VCaP (cell line): ENCODE results near the gene ATXN10.
"Not testable (repeated sequence)": the region's sequence is repeated elsewhere in the genome, so short reads cannot be mapped to it uniquely, and the experiment has no call there.

ENCODE experiments used
- H3K27ac ChIP-seq: fragments of 450-650 bp; 2 replicates; pipeline ENCODE4 v1.5.1; 2017
- TF ChIP-seq, protein P1 (sequence below): fragments of 450-650 bp; conservative IDR thresholded peaks from 2 replicates; pipeline ENCODE4 v1.5.1; 2017; ENCODE audit warnings: mild to moderate bottlenecking, moderate library complexity

ATXN10 gene

DNA sequence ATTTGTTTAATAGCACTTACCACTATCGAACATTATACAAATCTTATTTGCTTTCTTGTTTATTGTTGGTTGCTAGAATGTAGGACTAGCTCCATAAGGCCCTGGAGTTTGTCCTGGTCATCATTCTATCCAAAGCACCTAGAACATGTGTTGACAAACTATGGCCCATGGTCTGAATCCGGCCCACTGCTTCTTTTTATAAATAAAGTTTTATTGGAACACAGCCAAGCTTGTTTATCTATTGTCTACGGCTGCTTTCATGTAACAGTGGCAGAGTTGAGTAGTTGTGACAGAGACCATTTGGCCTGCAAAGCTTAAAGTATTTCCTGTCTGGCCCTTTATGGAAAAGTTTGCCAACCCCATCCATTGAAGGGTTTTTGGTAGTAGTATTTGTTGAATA lies 38.8 kb downstream of the ATXN10 start:
- H3K27ac ChIP-seq = no peak overlapping the region
- TF ChIP-seq, protein P1, sequence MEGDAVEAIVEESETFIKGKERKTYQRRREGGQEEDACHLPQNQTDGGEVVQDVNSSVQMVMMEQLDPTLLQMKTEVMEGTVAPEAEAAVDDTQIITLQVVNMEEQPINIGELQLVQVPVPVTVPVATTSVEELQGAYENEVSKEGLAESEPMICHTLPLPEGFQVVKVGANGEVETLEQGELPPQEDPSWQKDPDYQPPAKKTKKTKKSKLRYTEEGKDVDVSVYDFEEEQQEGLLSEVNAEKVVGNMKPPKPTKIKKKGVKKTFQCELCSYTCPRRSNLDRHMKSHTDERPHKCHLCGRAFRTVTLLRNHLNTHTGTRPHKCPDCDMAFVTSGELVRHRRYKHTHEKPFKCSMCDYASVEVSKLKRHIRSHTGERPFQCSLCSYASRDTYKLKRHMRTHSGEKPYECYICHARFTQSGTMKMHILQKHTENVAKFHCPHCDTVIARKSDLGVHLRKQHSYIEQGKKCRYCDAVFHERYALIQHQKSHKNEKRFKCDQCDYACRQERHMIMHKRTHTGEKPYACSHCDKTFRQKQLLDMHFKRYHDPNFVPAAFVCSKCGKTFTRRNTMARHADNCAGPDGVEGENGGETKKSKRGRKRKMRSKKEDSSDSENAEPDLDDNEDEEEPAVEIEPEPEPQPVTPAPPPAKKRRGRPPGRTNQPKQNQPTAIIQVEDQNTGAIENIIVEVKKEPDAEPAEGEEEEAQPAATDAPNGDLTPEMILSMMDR = no peak

DNA sequence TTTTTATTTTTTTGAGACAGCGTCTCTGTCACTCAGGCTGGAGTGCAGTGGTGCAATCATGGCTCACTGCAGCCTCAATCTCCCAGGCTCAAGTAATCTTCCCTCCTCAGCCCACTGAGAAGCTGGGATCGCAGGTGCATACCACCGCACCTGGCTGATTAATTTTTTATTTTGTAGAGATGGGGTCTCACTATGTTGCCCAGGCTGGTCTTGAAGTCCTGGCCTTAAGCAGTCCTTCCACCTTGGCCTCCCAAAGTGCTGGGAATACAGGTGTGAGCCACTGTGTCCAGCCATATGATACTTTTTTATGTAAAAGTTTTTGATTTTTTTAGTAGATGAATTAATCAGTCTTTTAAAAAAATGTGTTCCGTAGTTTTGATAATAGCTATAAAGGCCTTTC lies 42.8 kb downstream of the ATXN10 start:
- not testable (repeated sequence) for H3K27ac ChIP-seq

DNA sequence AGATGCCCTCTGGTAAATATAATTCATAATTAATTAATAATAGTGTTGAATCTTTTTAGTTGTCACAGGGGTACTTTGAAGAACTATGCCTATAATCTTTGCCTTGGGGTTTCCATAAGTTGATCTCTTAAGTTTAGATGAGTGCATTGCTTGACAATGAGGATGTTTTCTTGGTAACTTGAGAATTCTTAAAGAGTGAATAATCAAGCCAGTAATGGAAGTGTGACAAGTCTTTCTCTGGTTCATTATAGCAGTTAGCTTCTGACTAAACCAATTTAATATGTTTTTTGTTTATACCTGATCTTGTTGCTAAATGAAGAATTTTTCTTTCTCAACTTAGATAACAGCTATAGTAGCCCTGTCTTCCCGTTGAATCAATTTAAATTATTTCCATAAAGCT lies 46.2 kb downstream of the ATXN10 start:
- TF ChIP-seq, protein P1 = no peak
- no peak overlapping the region for H3K27ac ChIP-seq

DNA sequence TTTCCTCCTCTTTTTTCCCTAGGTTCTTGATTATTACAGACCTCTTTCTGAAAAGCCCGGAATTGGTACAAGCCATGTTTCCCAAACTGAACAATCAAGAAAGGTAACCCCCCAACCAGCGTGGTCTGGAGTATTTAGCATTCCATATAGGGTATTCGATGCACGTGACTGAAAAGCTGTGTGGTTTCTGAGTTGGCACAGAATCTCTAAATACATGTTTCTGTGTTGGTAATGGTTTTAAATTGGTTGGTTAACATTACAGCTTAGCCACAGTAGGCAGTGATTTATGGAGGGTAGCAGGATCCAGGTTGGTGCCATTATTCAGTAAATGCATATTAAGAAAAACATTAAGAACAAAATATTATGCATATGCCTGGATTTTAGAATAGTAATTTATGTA lies 46.8 kb downstream of the ATXN10 start:
- H3K27ac ChIP-seq = no peak overlapping the region
- TF ChIP-seq, protein P1 = no peak

DNA sequence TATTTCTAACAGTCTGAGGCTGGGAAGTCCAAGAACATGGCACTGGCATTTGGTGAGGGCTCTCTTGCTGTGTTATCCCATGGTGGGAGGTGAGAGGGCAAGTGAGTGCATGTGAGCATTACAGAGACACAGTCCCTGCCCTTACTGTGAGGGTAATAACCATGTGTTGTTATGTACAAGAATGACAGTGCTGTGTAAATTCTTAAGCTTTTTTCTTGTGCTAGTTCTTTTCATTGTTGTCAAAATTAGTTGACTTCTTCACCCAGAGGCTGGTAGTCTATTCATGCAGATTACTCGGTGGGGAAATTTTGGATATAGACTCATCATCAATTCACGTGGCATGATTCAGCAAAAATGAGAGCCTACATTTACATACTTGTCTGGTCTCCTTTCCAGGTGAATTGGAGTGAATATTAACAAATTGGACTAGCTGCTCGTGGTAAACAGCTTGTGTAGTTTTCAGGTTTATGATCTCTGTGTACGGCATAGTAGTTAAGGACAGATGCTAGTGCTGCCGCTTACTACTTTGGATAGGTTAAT lies 49.3 kb downstream of the ATXN10 start:
- H3K27ac ChIP-seq = no peak overlapping the region
- TF ChIP-seq, protein P1 = no peak

DNA sequence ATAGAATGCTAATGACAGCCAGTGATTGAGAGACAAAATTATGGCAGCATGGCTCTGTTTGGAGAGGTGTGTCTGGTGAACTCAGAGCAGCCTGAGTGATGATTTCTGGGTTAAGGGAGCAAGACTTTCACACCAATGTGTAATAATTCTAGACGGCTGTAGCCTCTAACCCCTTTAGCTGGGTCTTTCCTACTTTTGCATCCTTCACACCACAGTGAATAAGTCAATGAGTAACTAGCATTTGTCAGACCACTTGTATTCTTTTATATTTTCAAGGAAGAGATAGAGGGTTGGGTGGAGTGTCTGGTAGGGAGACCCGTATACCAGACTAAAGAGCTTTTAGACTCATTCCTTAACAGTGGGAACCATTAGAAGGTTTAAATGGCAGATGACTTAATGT lies 50.4 kb downstream of the ATXN10 start:
- TF ChIP-seq, protein P1 = no peak
- no peak overlapping the region for H3K27ac ChIP-seq

DNA sequence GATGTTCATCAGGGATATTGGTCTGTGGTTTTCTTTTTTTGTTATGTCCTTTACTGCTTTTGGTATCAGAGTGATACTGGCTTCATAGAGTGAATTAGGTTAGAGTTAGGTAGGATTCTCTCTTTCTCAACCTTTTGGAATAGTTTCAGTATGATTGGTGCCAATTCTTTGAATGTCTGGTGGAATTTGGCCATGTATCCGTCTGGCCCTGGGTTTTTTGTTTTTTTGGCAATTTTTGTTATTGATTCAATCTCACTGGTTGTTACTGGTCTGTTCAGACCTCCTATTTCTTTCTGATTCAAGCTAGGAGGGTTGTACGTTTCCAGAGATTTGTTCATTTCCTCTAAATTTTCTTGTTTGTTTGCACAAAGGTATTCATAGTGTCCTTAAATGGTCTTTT lies 54.4 kb downstream of the ATXN10 start:
- TF ChIP-seq, protein P1 = no peak
- no peak overlapping the region for H3K27ac ChIP-seq

DNA sequence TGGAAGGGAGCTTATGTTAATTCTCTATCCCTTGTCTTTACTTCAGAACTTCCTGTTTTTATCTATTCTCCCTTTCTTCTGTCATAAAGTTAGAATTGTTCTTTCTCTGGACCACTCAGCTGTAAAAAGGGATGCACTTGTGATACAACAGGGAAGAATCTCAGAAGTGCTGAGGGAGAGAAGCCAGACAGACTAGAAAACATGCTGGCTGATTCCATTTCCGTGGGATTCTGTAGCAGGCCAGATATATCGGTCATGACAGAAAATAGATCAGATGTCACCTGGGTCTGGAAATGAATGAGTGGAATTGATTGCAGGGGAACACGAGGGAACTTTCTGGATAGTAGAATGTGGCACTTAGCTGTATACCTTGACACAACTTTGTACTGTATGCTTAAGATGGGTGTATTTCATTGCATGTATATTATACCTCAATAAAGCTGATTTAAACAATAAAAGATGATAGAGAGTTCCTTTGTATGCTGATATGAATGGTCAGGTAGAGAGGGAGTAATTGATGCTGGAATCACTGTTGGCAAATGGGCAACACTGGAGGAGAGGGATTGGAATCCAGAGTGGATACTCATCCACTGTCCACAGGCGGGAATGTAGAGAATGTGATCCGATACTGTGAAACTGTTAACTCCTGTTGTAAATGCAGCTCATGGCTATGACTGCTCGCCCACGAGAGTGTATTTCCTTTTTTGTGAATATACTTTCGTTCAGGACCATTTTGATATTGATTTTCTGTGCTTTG lies 59.6 kb downstream of the ATXN10 start:
- H3K27ac ChIP-seq = no peak overlapping the region
- TF ChIP-seq, protein P1 = no peak
